MM.1S (cell line): ENCODE results near the gene CACNA1D.

Experiments
- DNase-seq: peaks from one replicate; pipeline ENCODE4 v3.0.0-alpha.2; 2015
- H2AFZ ChIP-seq: fragments of 300-600 bp; sonication (generic); 2 replicates; pipeline ENCODE4 v1.6.0; 2016; ENCODE audit warnings: antibody characterized with exemption, low read length
- H3F3A ChIP-seq: fragments of 300-600 bp; sonication (generic); 2 replicates; pipeline ENCODE4 v1.6.1; 2016; ENCODE audit warnings: mild to moderate bottlenecking, antibody characterized with exemption, low read length, moderate library complexity, mixed read lengths; ENCODE audit not compliant: insufficient read depth
- H3K27ac ChIP-seq: fragments of 300-600 bp; sonication (generic); 2 replicates; pipeline ENCODE4 v1.5.1; 2016; ENCODE audit warnings: mild to moderate bottlenecking, low read length
- H3K27me3 ChIP-seq: fragments of 300-600 bp; sonication (generic); replicated peaks from 2 replicates; pipeline ENCODE4 v1.6.0; 2016; ENCODE audit warnings: low read length; ENCODE audit not compliant: insufficient read depth
- H3K36me3 ChIP-seq: fragments of 300-600 bp; sonication (generic); replicated peaks from 2 replicates; pipeline ENCODE4 v1.6.1; 2016; ENCODE audit warnings: mild to moderate bottlenecking, low read length, mixed read lengths; ENCODE audit not compliant: insufficient read depth
- H3K4me1 ChIP-seq: fragments of 300-600 bp; sonication (generic); 2 replicates; pipeline ENCODE4 v1.6.1; 2016; ENCODE audit warnings: low read length, mixed read lengths
- H3K4me2 ChIP-seq: fragments of 300-600 bp; sonication (generic); 2 replicates; pipeline ENCODE4 v1.6.0; 2016; ENCODE audit warnings: low read depth, low read length
- H3K4me3 ChIP-seq: fragments of 300-600 bp; sonication (generic); 2 replicates; pipeline ENCODE4 v1.5.1; 2016; ENCODE audit warnings: low read length, mixed read lengths
- H3K79me2 ChIP-seq: fragments of 300-600 bp; sonication (generic); 2 replicates; pipeline ENCODE4 v1.6.1; 2016; ENCODE audit warnings: mixed run types, low read length, mixed read lengths
- H3K9ac ChIP-seq: fragments of 300-600 bp; sonication (generic); 2 replicates; pipeline ENCODE4 v1.6.1; 2016; ENCODE audit warnings: low read length, mixed read lengths
- H3K9me2 ChIP-seq: fragments of 300-600 bp; sonication (generic); replicated peaks from 2 replicates; pipeline ENCODE4 v1.6.1; 2016; ENCODE audit warnings: mild to moderate bottlenecking, low read length, mixed read lengths; ENCODE audit not compliant: insufficient read depth
- H3K9me3 ChIP-seq: fragments of 300-600 bp; sonication (generic); replicated peaks from 2 replicates; pipeline ENCODE4 v1.6.1; 2016; ENCODE audit warnings: mild to moderate bottlenecking, low read length, mixed read lengths; ENCODE audit not compliant: insufficient read depth
- H4K20me1 ChIP-seq: fragments of 300-600 bp; sonication (generic); 2 replicates; pipeline ENCODE4 v1.6.1; 2016; ENCODE audit warnings: mild to moderate bottlenecking, low read length, moderate library complexity, mixed read lengths; ENCODE audit not compliant: insufficient read depth
- EZH2 ChIP-seq: fragments of 300-600 bp; sonication (generic); optimal IDR thresholded peaks from 2 replicates; pipeline ENCODE3; 2017; ENCODE audit warnings: low read depth, mild to moderate bottlenecking, antibody characterized with exemption, low read length, mixed read lengths
- EZH2phosphoT487 ChIP-seq: fragments of 300-600 bp; sonication (generic); IDR thresholded peaks from 2 replicates; pipeline ENCODE4 v1.6.1; 2018; ENCODE audit warnings: antibody characterized with exemption, low read length
- TF ChIP-seq, protein P1 (sequence below): fragments of 300-600 bp; sonication (generic); IDR thresholded peaks from 2 replicates; pipeline ENCODE4 v1.5.1; 2016; ENCODE audit warnings: antibody characterized with exemption, low read length, mixed read lengths

Gene CACNA1D

GRCh38 chr3:53651927-53652326 is 157.5 kb downstream of the CACNA1D start:
- H3K4me1 ChIP-seq = no peaks in the 10 kb centered on the region
- no peaks in the 10 kb centered on the region for H3K79me2 ChIP-seq
- no peak for DNase-seq
- H3K36me3 ChIP-seq = no peaks in the 10 kb centered on the region
- no peak overlapping the region for H2AFZ ChIP-seq
- no peaks in the 10 kb centered on the region for H3K9me3 ChIP-seq
- H3K4me3 ChIP-seq = no peak overlapping the region
- H3K9ac ChIP-seq = no peak overlapping the region
- no peaks in the 10 kb centered on the region for H4K20me1 ChIP-seq
- H3K27me3 ChIP-seq = no peaks in the 10 kb centered on the region
- H3K9me2 ChIP-seq = no peaks in the 10 kb centered on the region
- no peak for TF ChIP-seq EZH2phosphoT487
- no peak for TF ChIP-seq EZH2
- TF ChIP-seq, protein P1, sequence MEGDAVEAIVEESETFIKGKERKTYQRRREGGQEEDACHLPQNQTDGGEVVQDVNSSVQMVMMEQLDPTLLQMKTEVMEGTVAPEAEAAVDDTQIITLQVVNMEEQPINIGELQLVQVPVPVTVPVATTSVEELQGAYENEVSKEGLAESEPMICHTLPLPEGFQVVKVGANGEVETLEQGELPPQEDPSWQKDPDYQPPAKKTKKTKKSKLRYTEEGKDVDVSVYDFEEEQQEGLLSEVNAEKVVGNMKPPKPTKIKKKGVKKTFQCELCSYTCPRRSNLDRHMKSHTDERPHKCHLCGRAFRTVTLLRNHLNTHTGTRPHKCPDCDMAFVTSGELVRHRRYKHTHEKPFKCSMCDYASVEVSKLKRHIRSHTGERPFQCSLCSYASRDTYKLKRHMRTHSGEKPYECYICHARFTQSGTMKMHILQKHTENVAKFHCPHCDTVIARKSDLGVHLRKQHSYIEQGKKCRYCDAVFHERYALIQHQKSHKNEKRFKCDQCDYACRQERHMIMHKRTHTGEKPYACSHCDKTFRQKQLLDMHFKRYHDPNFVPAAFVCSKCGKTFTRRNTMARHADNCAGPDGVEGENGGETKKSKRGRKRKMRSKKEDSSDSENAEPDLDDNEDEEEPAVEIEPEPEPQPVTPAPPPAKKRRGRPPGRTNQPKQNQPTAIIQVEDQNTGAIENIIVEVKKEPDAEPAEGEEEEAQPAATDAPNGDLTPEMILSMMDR = no peak
- H3K4me2 ChIP-seq = no peak overlapping the region
- H3F3A ChIP-seq = no peaks in the 10 kb centered on the region
- no peak overlapping the region for H3K27ac ChIP-seq

DNA sequence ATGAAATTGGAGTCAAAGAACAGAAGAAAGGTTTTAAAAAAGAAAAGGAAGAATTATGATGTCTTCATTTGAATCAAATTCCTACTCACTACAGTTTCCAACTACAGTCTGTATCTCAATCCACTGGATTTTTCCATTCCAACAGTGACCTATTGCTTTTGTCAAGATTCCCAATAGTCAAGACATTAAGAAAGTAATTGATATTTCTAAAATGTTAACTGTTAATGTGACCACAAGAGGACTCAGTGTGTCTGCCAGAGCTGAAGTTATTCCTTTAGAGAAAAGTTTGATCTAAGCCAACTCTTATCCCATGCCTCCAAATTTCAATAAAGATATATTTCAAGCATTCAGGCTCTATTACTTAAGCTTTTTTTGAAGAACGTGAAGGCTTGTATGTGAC is 163.2 kb downstream of the CACNA1D start:
- Histone ChIP-seq H3K36me3 (no peaks in the 10 kb centered on the region), H3K9me3 (no peaks in the 10 kb centered on the region), H2AFZ (no peak overlapping the region), H3K4me1 (no peaks in the 10 kb centered on the region), H3K4me2 (no peak overlapping the region), H3K27me3 (no peaks in the 10 kb centered on the region), H3K9me2 (no peaks in the 10 kb centered on the region), H3K9ac (no peak overlapping the region), H3K27ac (no peak overlapping the region), H3K79me2 (no peaks in the 10 kb centered on the region), H3F3A (no peaks in the 10 kb centered on the region), H4K20me1 (no peaks in the 10 kb centered on the region), H3K4me3 (no peak overlapping the region)
- no peak for TF ChIP-seq EZH2phosphoT487
- DNase-seq = no peak

DNA sequence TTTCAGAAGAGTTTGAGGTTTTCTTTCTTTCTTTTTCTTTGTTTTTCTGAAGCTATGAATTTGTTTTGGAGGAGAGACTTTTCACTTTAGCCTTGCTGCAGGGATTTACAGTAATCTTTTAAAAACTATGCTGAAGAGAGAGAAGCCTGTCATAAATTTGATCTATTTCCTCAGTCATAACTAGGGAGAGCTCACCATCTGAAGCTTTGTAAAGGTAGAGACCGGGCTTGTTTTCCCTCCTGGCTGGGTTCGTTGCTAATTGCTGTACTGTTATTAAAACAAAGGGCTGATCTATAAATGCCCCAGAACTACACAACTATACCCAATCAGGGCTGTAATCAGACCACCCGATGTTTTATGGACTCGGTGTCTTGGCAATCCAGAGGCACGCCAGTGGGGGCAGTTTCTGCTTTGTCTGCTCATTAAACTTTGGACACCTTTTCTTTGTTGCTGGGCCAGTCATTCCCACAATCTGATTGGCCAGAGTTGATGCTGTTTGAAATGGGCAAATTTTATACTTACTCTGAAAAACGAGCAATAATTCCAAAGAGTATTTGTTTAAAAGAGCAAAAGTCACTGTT is 164.3 kb downstream of the CACNA1D start:
- no peak overlapping the region for H3K4me3 ChIP-seq
- no peak overlapping the region for H3K9ac ChIP-seq
- no peaks in the 10 kb centered on the region for H3K27me3 ChIP-seq
- H3K9me3 ChIP-seq = no peaks in the 10 kb centered on the region
- H3K27ac ChIP-seq = no peak overlapping the region
- H4K20me1 ChIP-seq = no peaks in the 10 kb centered on the region
- TF ChIP-seq EZH2phosphoT487 (no peak), EZH2 (no peak)
- TF ChIP-seq, protein P1 = no peak
- no peak overlapping the region for H3K4me2 ChIP-seq
- no peaks in the 10 kb centered on the region for H3K4me1 ChIP-seq
- H3K9me2 ChIP-seq = no peaks in the 10 kb centered on the region
- no peak overlapping the region for H2AFZ ChIP-seq
- H3F3A ChIP-seq = no peaks in the 10 kb centered on the region
- DNase-seq = no peak
- no peaks in the 10 kb centered on the region for H3K79me2 ChIP-seq
- no peaks in the 10 kb centered on the region for H3K36me3 ChIP-seq

- TF ChIP-seq EZH2phosphoT487 = no peak
- no peaks in the 10 kb centered on the region for H3F3A ChIP-seq
- H3K9me2 ChIP-seq = no peaks in the 10 kb centered on the region
- no peaks in the 10 kb centered on the region for H3K79me2 ChIP-seq
- H3K4me3 ChIP-seq = no peak overlapping the region
- no peaks in the 10 kb centered on the region for H3K27me3 ChIP-seq
- H4K20me1 ChIP-seq = no peaks in the 10 kb centered on the region
- no peak for DNase-seq
- H2AFZ ChIP-seq = no peak overlapping the region
- no peak overlapping the region for H3K4me2 ChIP-seq
- H3K9ac ChIP-seq = no peak overlapping the region
- H3K36me3 ChIP-seq = no peaks in the 10 kb centered on the region
- H3K4me1 ChIP-seq = no peaks in the 10 kb centered on the region
- H3K27ac ChIP-seq = no peak overlapping the region
- no peaks in the 10 kb centered on the region for H3K9me3 ChIP-seq
Measured at GRCh38 chr3:53659996-53660395, 165.6 kb downstream of the CACNA1D start.
